Rectal smooth muscle tissue (tissue), 1 donor: ENCODE measurements around the gene F10.

Source experiments
- H3K27ac ChIP-seq: one replicate; pipeline ENCODE4 v1.7.0; 2013; ENCODE audit warnings: low read depth, low read length, inconsistent platforms
- H3K27me3 ChIP-seq: one replicate; pipeline ENCODE4 v1.7.0; 2013; ENCODE audit warnings: low read length; ENCODE audit not compliant: control insufficient read depth, insufficient read depth
- H3K36me3 ChIP-seq: one replicate; pipeline ENCODE4 v1.7.0; 2013; ENCODE audit warnings: low read length; ENCODE audit not compliant: control insufficient read depth, insufficient read depth
- H3K4me1 ChIP-seq: one replicate; pipeline ENCODE4 v1.7.0; 2013; ENCODE audit warnings: low read length; ENCODE audit not compliant: control insufficient read depth, insufficient read depth
- H3K4me3 ChIP-seq: one replicate; pipeline ENCODE4 v1.7.0; 2013; ENCODE audit warnings: low read length
- H3K9ac ChIP-seq: one replicate; pipeline ENCODE4 v1.7.0; 2013; ENCODE audit warnings: low read length

The F10 gene

GRCh38 chr13:113186061-113186900, 63.7 kb downstream of the F10 start:
- no peaks in the 10 kb centered on the region for H3K27me3 ChIP-seq
- H3K36me3 ChIP-seq = peaks cover 25% of the 10 kb centered on the region
- no peak overlapping the region for H3K4me3 ChIP-seq
- no peaks in the 10 kb centered on the region for H3K4me1 ChIP-seq
- no peak overlapping the region for H3K9ac ChIP-seq
- no peak overlapping the region for H3K27ac ChIP-seq

- Histone ChIP-seq H3K36me3 (peaks cover 25% of the 10 kb centered on the region), H3K27ac (no peak overlapping the region), H3K4me3 (no peak overlapping the region), H3K27me3 (no peaks in the 10 kb centered on the region), H3K4me1 (no peaks in the 10 kb centered on the region), H3K9ac (no peak overlapping the region)
These were observed 64.7 kb downstream of the F10 start for GRCh38 chr13:113187263-113187669.

GRCh38 chr13:113187883-113188665, 65.5 kb downstream of the F10 start:
- H3K27ac ChIP-seq = no peak overlapping the region
- H3K36me3 ChIP-seq = peaks cover 25% of the 10 kb centered on the region
- no peak overlapping the region for H3K4me3 ChIP-seq

GRCh38 chr13:113190181-113190580, 67.6 kb downstream of the F10 start:
- no peak overlapping the region for H3K9ac ChIP-seq
- peaks cover 24% of the 10 kb centered on the region for H3K36me3 ChIP-seq
- H3K27me3 ChIP-seq = no peaks in the 10 kb centered on the region
- no peaks in the 10 kb centered on the region for H3K4me1 ChIP-seq
- no peak overlapping the region for H3K27ac ChIP-seq
- no peak overlapping the region for H3K4me3 ChIP-seq

More at GRCh38 chr13:113187883-113188665, 65.5 kb downstream of the F10 start:
- Histone ChIP-seq H3K4me1 (no peaks in the 10 kb centered on the region), H3K9ac (no peak overlapping the region), H3K27me3 (no peaks in the 10 kb centered on the region)

GRCh38 chr13:113192279-113192678, 69.7 kb downstream of the F10 start:
- H3K9ac ChIP-seq = no peak overlapping the region
- H3K4me3 ChIP-seq = no peak overlapping the region
- no peaks in the 10 kb centered on the region for H3K27me3 ChIP-seq
- peaks cover 32% of the 10 kb centered on the region for H3K36me3 ChIP-seq
- H3K4me1 ChIP-seq = no peaks in the 10 kb centered on the region
- H3K27ac ChIP-seq = no peak overlapping the region

GRCh38 chr13:113192902-113193301, 70.3 kb downstream of the F10 start:
- Histone ChIP-seq H3K27me3 (no peaks in the 10 kb centered on the region), H3K27ac (no peak overlapping the region), H3K36me3 (peaks cover 35% of the 10 kb centered on the region), H3K4me1 (no peaks in the 10 kb centered on the region), H3K9ac (no peak overlapping the region), H3K4me3 (no peak overlapping the region)

- Histone ChIP-seq H3K36me3 (peaks cover 26% of the 10 kb centered on the region), H3K27ac (no peak overlapping the region), H3K9ac (no peak overlapping the region)
These were observed 72.8 kb downstream of the F10 start for GRCh38 chr13:113195360-113195759.

GRCh38 chr13:113196970-113197737, 74.6 kb downstream of the F10 start:
- Histone ChIP-seq H3K4me1 (no peaks in the 10 kb centered on the region), H3K4me3 (no peak overlapping the region), H3K36me3 (peaks cover 26% of the 10 kb centered on the region), H3K27me3 (no peaks in the 10 kb centered on the region), H3K27ac (no peak overlapping the region), H3K9ac (no peak overlapping the region)

More at GRCh38 chr13:113195360-113195759, 72.8 kb downstream of the F10 start:
- no peaks in the 10 kb centered on the region for H3K27me3 ChIP-seq
- no peak overlapping the region for H3K4me3 ChIP-seq
- no peaks in the 10 kb centered on the region for H3K4me1 ChIP-seq
